Central memory CD8-positive, alpha-beta T cell (primary cell): ENCODE results near the gene PFKL.

ENCODE experiments used
- ATAC-seq: fragments of 150-1000 bp; cut with Tn5 transposase; replicated peaks from 2 replicates; pipeline ENCODE4 v1.10.0; 2022; ENCODE audit warnings: mild to moderate bottlenecking, moderate FRiP score, moderate number of reproducible peaks; ENCODE audit not compliant: poor library complexity, severe bottlenecking; ENCODE audit errors: extremely low read depth
- DNase-seq, 2 donors: peaks; one replicate each; pipeline ENCODE4 v3.0.0; 2021; ENCODE audit warnings: low spot score in 2 of 2
- H3K27ac Mint-ChIP-seq: one replicate; pipeline ENCODE4 v1.8.0; 2022; ENCODE audit warnings: low read depth, mild to moderate bottlenecking, moderate library complexity, mixed read lengths
- H3K27me3 Mint-ChIP-seq: one replicate; pipeline ENCODE4 v1.8.0; 2022; ENCODE audit warnings: mixed read lengths
- H3K36me3 Mint-ChIP-seq: one replicate; pipeline ENCODE4 v1.8.0; 2022; ENCODE audit warnings: mild to moderate bottlenecking, moderate library complexity, mixed read lengths; ENCODE audit not compliant: insufficient read depth
- H3K4me1 Mint-ChIP-seq: one replicate; pipeline ENCODE4 v1.8.0; 2022; ENCODE audit warnings: mixed read lengths
- H3K4me3 Mint-ChIP-seq: one replicate; pipeline ENCODE4 v1.8.0; 2022; ENCODE audit warnings: mild to moderate bottlenecking, moderate library complexity, mixed read lengths
- H3K9me3 Mint-ChIP-seq: one replicate; pipeline ENCODE4 v1.8.0; 2022; ENCODE audit warnings: mixed read lengths

Gene PFKL

GRCh38 chr21:44366586-44367211 lies 66.8 kb downstream of the PFKL start:
- no peak for DNase-seq
- H3K9me3 Mint-ChIP-seq, result peaks cover 8% of the 10 kb centered on the region
- H3K27ac Mint-ChIP-seq, result no peak overlapping the region
- H3K27me3 Mint-ChIP-seq, result peaks cover 11% of the 10 kb centered on the region
- peaks cover 3% of the 10 kb centered on the region for H3K36me3 Mint-ChIP-seq
- no peaks in the 10 kb centered on the region for H3K4me1 Mint-ChIP-seq
- no peak for ATAC-seq
- H3K4me3 Mint-ChIP-seq, result no peak overlapping the region

DNA sequence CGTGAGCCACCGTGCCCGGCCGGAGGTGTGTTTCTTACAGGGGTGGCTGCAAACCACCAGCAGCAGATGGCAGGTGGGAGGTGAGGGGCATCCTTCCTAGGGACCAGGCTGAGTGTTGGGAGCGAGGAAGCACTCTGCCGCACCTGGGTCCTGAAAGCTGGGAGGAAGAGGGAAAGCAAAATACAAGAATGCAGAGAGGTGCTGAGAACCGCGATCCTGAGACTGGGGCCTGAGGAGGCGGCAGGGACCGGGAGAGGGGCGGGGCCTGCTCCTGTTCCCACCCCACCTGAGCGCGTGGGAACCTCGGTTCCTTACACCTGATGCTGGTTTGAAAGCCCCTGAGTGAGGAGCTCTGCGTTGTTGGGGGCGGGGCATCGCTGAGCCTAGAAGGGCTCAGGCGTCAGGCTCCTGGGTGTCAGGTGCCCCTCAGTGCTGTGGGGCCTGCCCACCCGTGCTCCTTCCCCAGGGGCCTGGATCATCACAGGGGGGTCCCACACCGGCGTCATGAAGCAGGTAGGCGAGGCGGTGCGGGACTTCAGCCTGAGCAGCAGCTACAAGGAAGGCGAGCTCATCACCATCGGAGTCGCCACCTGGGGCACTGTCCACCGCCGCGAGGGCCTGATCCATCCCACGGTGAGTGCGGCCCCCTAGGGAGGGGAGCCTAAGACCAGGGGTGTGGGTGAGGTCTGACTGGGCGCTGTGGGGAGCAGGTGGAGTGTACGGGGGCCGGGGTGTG lies 69.0 kb downstream of the PFKL start:
- Mint-ChIP-seq H3K4me3 (no peak overlapping the region), H3K27ac (no peak overlapping the region), H3K27me3 (no peaks in the 10 kb centered on the region), H3K36me3 (peaks cover 3% of the 10 kb centered on the region), H3K9me3 (no peaks in the 10 kb centered on the region), H3K4me1 (peaks cover 5% of the 10 kb centered on the region)
- ATAC-seq, result no peak
- no peak for DNase-seq

- no peak overlapping the region for H3K4me3 Mint-ChIP-seq
- no peak overlapping the region for H3K27ac Mint-ChIP-seq
- no peaks in the 10 kb centered on the region for H3K27me3 Mint-ChIP-seq
- H3K36me3 Mint-ChIP-seq, result peaks cover 2% of the 10 kb centered on the region
- H3K9me3 Mint-ChIP-seq, result peaks cover 3% of the 10 kb centered on the region
- no peak for DNase-seq
- H3K4me1 Mint-ChIP-seq, result peaks cover 18% of the 10 kb centered on the region
- no peak for ATAC-seq
Observed at GRCh38 chr21:44370027-44370735, 70.3 kb downstream of the PFKL start.

DNA sequence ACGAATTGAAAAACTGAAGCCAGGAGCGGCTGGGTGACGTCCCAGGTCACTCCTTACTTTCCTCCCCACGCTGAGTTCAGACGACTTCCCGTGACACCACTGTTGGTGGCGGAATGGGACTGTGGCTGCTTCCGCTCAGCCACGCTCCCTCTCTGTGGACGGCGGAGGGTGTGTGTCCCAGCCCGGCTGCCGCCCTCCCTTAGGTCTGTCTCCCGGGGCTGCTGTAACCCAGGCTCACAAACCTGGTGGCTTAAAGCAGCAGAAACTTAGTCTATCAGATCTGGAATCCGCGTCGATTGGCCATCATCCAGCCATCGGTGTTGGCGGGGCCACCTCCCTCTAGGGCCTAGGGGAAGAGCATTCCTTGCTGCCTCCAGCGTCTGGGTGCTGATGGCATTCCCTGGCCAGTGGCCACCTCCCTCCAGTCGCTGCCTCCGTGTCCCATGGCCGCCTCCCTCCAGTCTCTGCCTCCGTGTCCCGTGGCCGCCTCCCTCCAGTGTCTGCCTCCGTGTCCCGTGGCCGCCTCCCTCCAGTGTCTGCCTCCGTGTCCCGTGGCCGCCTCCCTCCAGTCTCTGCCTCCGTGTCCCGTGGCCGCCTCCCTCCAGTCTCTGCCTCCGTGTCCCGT lies 71.0 kb downstream of the PFKL start:
- peaks cover 1% of the 10 kb centered on the region for H3K36me3 Mint-ChIP-seq
- peaks cover 25% of the 10 kb centered on the region for H3K4me1 Mint-ChIP-seq
- no peak overlapping the region for H3K27ac Mint-ChIP-seq
- DNase-seq, result no peak
- no peak overlapping the region for H3K4me3 Mint-ChIP-seq
- no peaks in the 10 kb centered on the region for H3K27me3 Mint-ChIP-seq
- no peak for ATAC-seq
- peaks cover 6% of the 10 kb centered on the region for H3K9me3 Mint-ChIP-seq

DNA sequence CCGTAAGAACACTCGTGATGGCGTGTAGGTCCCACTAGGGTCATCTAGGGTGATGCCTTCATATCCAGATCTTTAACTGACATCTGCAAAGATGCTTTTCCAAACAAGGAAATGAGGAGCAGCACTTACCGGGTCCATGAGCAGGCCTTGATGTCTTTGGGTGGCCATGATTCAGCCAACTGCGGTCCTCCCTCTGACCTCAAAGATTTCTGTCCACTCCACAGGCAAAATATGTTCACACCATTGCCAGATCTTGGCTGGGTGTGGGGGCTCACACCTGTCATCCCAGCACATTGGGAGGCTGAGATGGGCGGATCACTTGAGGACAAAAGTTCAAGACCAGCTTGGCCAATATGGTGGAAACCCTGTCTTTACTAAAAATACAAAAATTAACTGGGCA lies 71.7 kb downstream of the PFKL start:
- no peak for ATAC-seq
- Mint-ChIP-seq H3K4me1 (peaks cover 27% of the 10 kb centered on the region), H3K27me3 (no peaks in the 10 kb centered on the region), H3K27ac (no peak overlapping the region), H3K36me3 (peaks cover 1% of the 10 kb centered on the region), H3K9me3 (peaks cover 6% of the 10 kb centered on the region), H3K4me3 (no peak overlapping the region)
- DNase-seq, result no peak

GRCh38 chr21:44372616-44373015 lies 72.8 kb downstream of the PFKL start:
- peaks cover 1% of the 10 kb centered on the region for H3K36me3 Mint-ChIP-seq
- no peak overlapping the region for H3K27ac Mint-ChIP-seq
- H3K9me3 Mint-ChIP-seq, result peaks cover 6% of the 10 kb centered on the region
- H3K4me3 Mint-ChIP-seq, result no peak overlapping the region
- no peak for DNase-seq
- H3K27me3 Mint-ChIP-seq, result no peaks in the 10 kb centered on the region
- ATAC-seq, result no peak
- H3K4me1 Mint-ChIP-seq, result peaks cover 33% of the 10 kb centered on the region

GRCh38 chr21:44374601-44375280 lies 74.9 kb downstream of the PFKL start:
- Mint-ChIP-seq H3K4me3 (peak overlapping the region; percentile 64), H3K27me3 (no peaks in the 10 kb centered on the region), H3K27ac (peak overlapping the region; percentile 3), H3K9me3 (peaks cover 6% of the 10 kb centered on the region), H3K36me3 (peaks cover 1% of the 10 kb centered on the region), H3K4me1 (peaks cover 33% of the 10 kb centered on the region)
- DNase-seq (no peak), ATAC-seq (no peak)

DNA sequence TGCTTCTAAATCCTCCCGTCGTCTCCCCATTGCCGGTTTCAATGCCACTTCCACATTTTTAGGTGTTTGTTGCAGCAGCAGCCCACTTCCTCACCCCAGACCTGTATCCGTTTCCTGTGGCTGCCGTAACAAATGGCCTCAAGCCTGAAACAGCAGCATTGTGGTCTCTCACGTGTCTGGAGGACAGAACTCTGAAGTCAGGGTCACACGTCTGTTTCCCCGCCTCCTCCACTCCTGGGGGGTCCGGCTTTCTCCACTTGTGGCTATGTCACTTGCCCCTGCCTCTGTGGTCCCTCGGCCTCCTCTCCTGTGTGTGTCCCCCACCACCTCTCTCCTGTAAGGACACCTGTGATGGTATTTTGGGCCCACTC lies 75.4 kb downstream of the PFKL start:
- peak overlapping the region; percentile 64 for H3K4me3 Mint-ChIP-seq
- no peaks in the 10 kb centered on the region for H3K27me3 Mint-ChIP-seq
- ATAC-seq (peak; percentile 82), DNase-seq (peak in 1 of 2 donors; percentile 46)
- peak overlapping the region; percentile 3 for H3K27ac Mint-ChIP-seq
- H3K36me3 Mint-ChIP-seq, result peaks cover 1% of the 10 kb centered on the region
- peaks cover 33% of the 10 kb centered on the region for H3K4me1 Mint-ChIP-seq
- H3K9me3 Mint-ChIP-seq, result peaks cover 6% of the 10 kb centered on the region

- Mint-ChIP-seq H3K4me3 (peak overlapping the region; percentile 64), H3K27me3 (no peaks in the 10 kb centered on the region), H3K4me1 (peaks cover 33% of the 10 kb centered on the region), H3K27ac (peak overlapping the region; percentile 3), H3K9me3 (peaks cover 6% of the 10 kb centered on the region), H3K36me3 (peaks cover 1% of the 10 kb centered on the region)
- no peak for DNase-seq
- ATAC-seq, result no peak
Observed at GRCh38 chr21:44375761-44376241, 75.9 kb downstream of the PFKL start.

DNA sequence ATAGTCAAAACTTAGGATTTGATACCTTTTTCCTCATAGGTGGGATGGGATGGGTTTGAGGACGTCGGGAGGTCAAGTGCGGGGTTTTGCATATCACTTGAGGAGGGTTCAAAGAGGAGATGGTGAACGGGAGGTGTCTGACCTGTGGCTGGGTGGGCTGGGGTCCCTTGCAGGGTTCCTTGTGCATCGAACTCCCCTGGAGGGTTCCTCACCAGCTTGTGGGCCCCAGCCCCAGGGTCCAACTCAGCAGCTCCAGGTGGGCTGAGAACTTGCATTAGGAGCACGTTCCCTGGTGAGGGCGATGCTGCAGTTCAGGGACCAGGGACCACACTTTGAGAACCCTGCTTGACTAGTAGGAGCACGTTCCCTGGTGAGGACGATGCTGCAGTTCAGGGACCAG lies 76.8 kb downstream of the PFKL start:
- no peak for DNase-seq
- Mint-ChIP-seq H3K27ac (no peak overlapping the region), H3K4me3 (no peak overlapping the region), H3K9me3 (peaks cover 6% of the 10 kb centered on the region), H3K36me3 (peaks cover 1% of the 10 kb centered on the region), H3K4me1 (peaks cover 33% of the 10 kb centered on the region), H3K27me3 (no peaks in the 10 kb centered on the region)
- no peak for ATAC-seq
